Muscle of arm (tissue), 12 donors: Measurements from ENCODE around the gene TRIM69. TPM values are rescaled to one million over a fixed set of nuclear protein-coding genes. Genes with fewer than 3 reads are reported as not detected.

Source experiments
- DNase-seq: peaks from one replicate; pipeline ENCODE4 v3.0.0-alpha.2; 2013
- polyA plus RNA-seq, 12 donors: library from polyadenylated mRNA; unstranded; fragments of 120-200 nt; gene quantifications; one replicate each; pipeline ENCODE4 v1.2.1, GENCODE V29; 2013; ENCODE audit not compliant: insufficient read length in 12 of 12

TRIM69 gene
- polyA plus RNA-seq, 12 donors, result 15.5 to 29.4 (median 24.7) TPM; not detected in 1

- DNase-seq, result no peak
Observed at GRCh38 chr15:44796508-44796907, 60.2 kb downstream of the TRIM69 start.

GRCh38 chr15:44798826-44799225 lies 62.5 kb downstream of the TRIM69 start:
- DNase-seq, result no peak

- DNase-seq, result no peak
Observed at GRCh38 chr15:44801364-44801763, 65.0 kb downstream of the TRIM69 start.

- no peak for DNase-seq
Observed at GRCh38 chr15:44801797-44802196, 65.5 kb downstream of the TRIM69 start.

- DNase-seq, result no peak
Observed at GRCh38 chr15:44802336-44802735, 66.0 kb downstream of the TRIM69 start.

- no peak for DNase-seq
Observed at GRCh38 chr15:44804298-44805046, 68.1 kb downstream of the TRIM69 start.

GRCh38 chr15:44808557-44808956 lies 72.2 kb downstream of the TRIM69 start:
- DNase-seq, result no peak

- no peak for DNase-seq
Observed at GRCh38 chr15:44810237-44810636, 73.9 kb downstream of the TRIM69 start.

- no peak for DNase-seq
Observed at GRCh38 chr15:44811337-44811736, 75.0 kb downstream of the TRIM69 start.

- DNase-seq, result no peak
Observed at GRCh38 chr15:44812029-44812517, 75.7 kb downstream of the TRIM69 start.

GRCh38 chr15:44813231-44813630 lies 76.9 kb downstream of the TRIM69 start:
- DNase-seq, result no peak

Other genes starting within 250 kb of the TRIM69 start
- 100 to 1,000 TPM in 3 of 12 donors, 10 to 100 TPM in 8, not detected in 1; 80.7 to 108 (median 96.0) TPM for gene EIF3J, start 199.4 kb upstream of the TRIM69 start, polyA plus RNA-seq
- 10 to 100 TPM in 11 of 12 donors, not detected in 1; 32.7 to 87.2 (median 38.9) TPM for gene SPG11, start 72.9 kb upstream of the TRIM69 start, polyA plus RNA-seq
- 1 to 10 TPM in 2 of 12 donors, under 1 TPM in 8, not detected in 2; 0.50 to 2.5 (median 0.75) TPM for gene PATL2, start 25.2 kb upstream of the TRIM69 start, polyA plus RNA-seq
- gene B2M, start 25.0 kb upstream of the TRIM69 start, polyA plus RNA-seq, result 100 to 1,000 TPM in 11 of 12 donors, not detected in 1; 459 to 939 (median 599) TPM
- not detected for gene TERB2, start 220.2 kb downstream of the TRIM69 start, polyA plus RNA-seq